Measurements from ENCODE around the gene CYRIA. TPM values are rescaled to one million over a fixed set of nuclear protein-coding genes. Genes with fewer than 3 reads are reported as not detected.

Gene CYRIA
- total RNA-seq, 4 donors from 2014 or later = 3.3 to 8.0 (median 4.5) TPM

DNA sequence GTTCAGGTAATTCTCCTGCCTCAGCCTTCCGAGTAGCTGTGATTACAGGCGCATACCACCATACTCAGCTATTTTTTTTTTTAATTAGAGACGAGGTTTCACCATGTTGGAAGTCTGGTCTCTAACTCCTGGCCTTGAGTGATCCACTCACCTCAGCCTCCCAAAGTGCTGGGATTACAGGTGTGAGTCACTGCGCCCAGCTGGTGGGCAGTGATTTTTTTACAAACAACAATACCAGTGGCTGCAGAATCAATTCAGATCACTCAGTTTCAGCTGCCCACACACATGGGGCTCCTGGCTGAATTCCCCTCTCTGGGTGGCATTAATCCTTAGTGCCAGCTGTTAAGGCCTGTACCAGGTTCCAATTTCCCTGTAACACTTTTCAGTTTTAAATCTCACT lies 13.3 kb upstream of the CYRIA start:
- ATAC-seq (no peak), DNase-seq (no peak)
- intact Hi-C loops (cut with DNase I; ENCODE audit: low total_unique reads) (no loop called here), in situ Hi-C loops (cut with MboI; ENCODE audit: low sequenced_read_pairs in 4 of 4) (no loop called here)
- no peak overlapping the region for H3K4me3 ChIP-seq
- TF ChIP-seq, protein P1, sequence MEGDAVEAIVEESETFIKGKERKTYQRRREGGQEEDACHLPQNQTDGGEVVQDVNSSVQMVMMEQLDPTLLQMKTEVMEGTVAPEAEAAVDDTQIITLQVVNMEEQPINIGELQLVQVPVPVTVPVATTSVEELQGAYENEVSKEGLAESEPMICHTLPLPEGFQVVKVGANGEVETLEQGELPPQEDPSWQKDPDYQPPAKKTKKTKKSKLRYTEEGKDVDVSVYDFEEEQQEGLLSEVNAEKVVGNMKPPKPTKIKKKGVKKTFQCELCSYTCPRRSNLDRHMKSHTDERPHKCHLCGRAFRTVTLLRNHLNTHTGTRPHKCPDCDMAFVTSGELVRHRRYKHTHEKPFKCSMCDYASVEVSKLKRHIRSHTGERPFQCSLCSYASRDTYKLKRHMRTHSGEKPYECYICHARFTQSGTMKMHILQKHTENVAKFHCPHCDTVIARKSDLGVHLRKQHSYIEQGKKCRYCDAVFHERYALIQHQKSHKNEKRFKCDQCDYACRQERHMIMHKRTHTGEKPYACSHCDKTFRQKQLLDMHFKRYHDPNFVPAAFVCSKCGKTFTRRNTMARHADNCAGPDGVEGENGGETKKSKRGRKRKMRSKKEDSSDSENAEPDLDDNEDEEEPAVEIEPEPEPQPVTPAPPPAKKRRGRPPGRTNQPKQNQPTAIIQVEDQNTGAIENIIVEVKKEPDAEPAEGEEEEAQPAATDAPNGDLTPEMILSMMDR (IDR thresholded peaks at IDR 0.05 in 4 of 5, conservative IDR thresholded peaks at IDR 0.05 in 1 of 5) = no peak
- no peak for TF ChIP-seq POLR2A (IDR thresholded peaks at IDR 0.05)
- no peaks in the 10 kb centered on the region for H3K27me3 ChIP-seq
- H3K27ac ChIP-seq = no peak overlapping the region
- peaks cover 0 to 10% (median 0%) of the 10 kb centered on the region in 3 donors for H3K9me3 ChIP-seq
- H3K36me3 ChIP-seq = no peaks in the 10 kb centered on the region
- no peaks in the 10 kb centered on the region for H3K4me1 ChIP-seq

DNA sequence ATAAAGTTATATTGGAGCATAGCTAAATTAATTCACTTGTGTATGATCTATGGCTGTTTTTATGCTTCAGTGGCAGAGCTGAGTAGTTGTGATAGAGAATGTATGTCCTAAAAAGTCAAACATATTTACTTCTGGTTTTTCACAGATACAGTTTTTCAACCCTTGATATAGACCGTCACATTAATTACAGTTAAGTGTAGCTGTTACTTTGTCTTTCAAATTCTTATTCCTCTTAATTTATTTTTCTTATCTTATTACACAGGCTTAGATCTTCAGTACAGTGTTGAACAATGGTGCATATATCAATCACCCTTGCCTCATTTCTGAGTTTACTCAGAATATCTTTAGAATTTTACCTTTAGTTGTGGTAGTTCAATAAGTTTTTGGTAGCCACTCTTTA lies 12.2 kb upstream of the CYRIA start:
- Histone ChIP-seq H3K27me3 (no peaks in the 10 kb centered on the region), H3K4me1 (no peaks in the 10 kb centered on the region), H3K4me3 (no peak overlapping the region), H3K9me3 (peaks cover 0 to 10% (median 0%) of the 10 kb centered on the region in 3 donors), H3K36me3 (no peaks in the 10 kb centered on the region), H3K27ac (no peak overlapping the region)
- in situ Hi-C loops (cut with MboI; ENCODE audit: low sequenced_read_pairs in 4 of 4) = no loop called here
- no peak for DNase-seq
- TF ChIP-seq POLR2A (IDR thresholded peaks at IDR 0.05) = no peak
- TF ChIP-seq, protein P1 (IDR thresholded peaks at IDR 0.05 in 4 of 5, conservative IDR thresholded peaks at IDR 0.05 in 1 of 5) = no peak
- intact Hi-C loops (cut with DNase I; ENCODE audit: low total_unique reads) = no loop called here
- ATAC-seq = no peak

DNA sequence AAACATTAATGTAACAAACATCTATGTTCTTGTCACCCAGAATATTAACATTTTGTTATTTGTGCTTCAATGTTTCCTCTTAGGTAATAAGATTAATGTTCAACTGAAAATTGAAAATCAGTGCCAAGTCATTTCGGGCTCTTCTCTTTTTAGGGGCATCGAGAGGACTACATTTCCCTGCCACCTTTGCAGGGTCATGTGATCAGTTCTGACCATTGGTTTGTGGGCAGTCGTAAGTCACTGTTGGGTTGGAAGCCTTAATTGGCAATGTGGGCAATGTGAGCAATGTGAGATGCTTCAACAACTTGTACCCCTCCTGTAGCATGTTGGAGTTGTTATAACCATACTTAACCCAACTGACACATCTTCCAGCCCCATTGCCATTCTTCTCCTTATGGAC lies 10.1 kb upstream of the CYRIA start:
- intact Hi-C loops (cut with DNase I; ENCODE audit: low total_unique reads) = no loop called here
- no peak overlapping the region for H3K27ac ChIP-seq
- H3K27me3 ChIP-seq = no peaks in the 10 kb centered on the region
- no peak overlapping the region for H3K4me3 ChIP-seq
- TF ChIP-seq, protein P1 (IDR thresholded peaks at IDR 0.05 in 4 of 5, conservative IDR thresholded peaks at IDR 0.05 in 1 of 5) = no peak
- TF ChIP-seq POLR2A (IDR thresholded peaks at IDR 0.05) = no peak
- H3K4me1 ChIP-seq = no peaks in the 10 kb centered on the region
- ATAC-seq = no peak
- in situ Hi-C loops (cut with MboI; ENCODE audit: low sequenced_read_pairs in 4 of 4) = no loop called here
- DNase-seq = no peak
- H3K36me3 ChIP-seq = no peaks in the 10 kb centered on the region
- H3K9me3 ChIP-seq = peaks cover 0 to 10% (median 0%) of the 10 kb centered on the region in 3 donors

DNA sequence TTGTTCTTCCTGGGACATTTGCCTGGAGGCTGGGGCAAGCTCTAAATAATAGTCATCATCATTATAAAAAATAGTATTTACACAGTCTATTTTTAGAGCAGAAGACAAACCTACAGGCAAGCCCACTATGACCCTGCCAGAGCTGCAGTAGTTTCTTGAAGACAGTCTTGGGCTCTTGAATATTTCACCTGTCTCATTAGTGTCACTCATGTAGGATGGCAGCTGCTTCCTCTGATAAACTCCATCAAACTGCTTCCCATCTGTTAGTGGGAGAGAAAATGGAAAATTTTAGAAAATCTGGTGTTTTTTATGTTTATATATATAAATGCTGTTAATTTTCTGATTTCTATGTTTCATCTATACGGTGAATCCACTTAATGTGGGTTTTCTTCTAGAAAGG lies 8.5 kb upstream of the CYRIA start:
- in situ Hi-C loops (cut with MboI; ENCODE audit: low sequenced_read_pairs in 4 of 4) = no loop called here
- intact Hi-C loops (cut with DNase I; ENCODE audit: low total_unique reads) = no loop called here
- Histone ChIP-seq H3K27ac (no peak overlapping the region), H3K9me3 (peaks cover 0 to 10% (median 0%) of the 10 kb centered on the region in 3 donors), H3K36me3 (no peaks in the 10 kb centered on the region), H3K4me3 (no peak overlapping the region), H3K4me1 (no peaks in the 10 kb centered on the region), H3K27me3 (no peaks in the 10 kb centered on the region)
- DNase-seq (no peak), ATAC-seq (no peak)
- TF ChIP-seq, protein P1 (IDR thresholded peaks at IDR 0.05 in 4 of 5, conservative IDR thresholded peaks at IDR 0.05 in 1 of 5) = no peak
- TF ChIP-seq POLR2A (IDR thresholded peaks at IDR 0.05) = no peak

DNA sequence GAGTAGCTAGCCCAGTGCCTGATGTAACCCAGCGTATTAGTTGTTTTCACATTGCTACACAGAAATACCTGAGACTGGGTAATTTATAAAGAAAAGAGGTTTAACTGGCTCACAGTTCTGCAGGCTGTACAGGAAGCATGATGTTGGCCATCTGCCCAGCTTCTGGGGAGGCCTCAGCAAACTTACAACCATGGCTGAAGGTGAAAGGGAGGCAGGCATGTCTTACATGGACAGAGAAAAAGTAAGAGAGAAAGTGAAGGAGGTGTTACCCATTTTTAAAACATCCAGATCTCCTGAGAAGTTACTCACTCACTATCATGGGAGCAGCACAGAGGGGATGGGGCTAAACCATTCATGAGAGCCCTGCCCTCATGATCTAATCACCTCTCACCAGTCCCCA lies 6.1 kb upstream of the CYRIA start:
- Histone ChIP-seq H3K4me1 (no peaks in the 10 kb centered on the region), H3K4me3 (no peak overlapping the region), H3K36me3 (no peaks in the 10 kb centered on the region), H3K27ac (no peak overlapping the region), H3K27me3 (no peaks in the 10 kb centered on the region), H3K9me3 (no peaks in the 10 kb centered on the region)
- no peak for DNase-seq
- TF ChIP-seq, protein P1 (IDR thresholded peaks at IDR 0.05 in 4 of 5, conservative IDR thresholded peaks at IDR 0.05 in 1 of 5) = no peak
- no peak for TF ChIP-seq POLR2A (IDR thresholded peaks at IDR 0.05)
- in situ Hi-C loops (cut with MboI; ENCODE audit: low sequenced_read_pairs in 4 of 4) = no loop called here
- intact Hi-C loops (cut with DNase I; ENCODE audit: low total_unique reads) = no loop called here
- no peak for ATAC-seq
